Measurements from ENCODE around the gene SPATA13.

DNA sequence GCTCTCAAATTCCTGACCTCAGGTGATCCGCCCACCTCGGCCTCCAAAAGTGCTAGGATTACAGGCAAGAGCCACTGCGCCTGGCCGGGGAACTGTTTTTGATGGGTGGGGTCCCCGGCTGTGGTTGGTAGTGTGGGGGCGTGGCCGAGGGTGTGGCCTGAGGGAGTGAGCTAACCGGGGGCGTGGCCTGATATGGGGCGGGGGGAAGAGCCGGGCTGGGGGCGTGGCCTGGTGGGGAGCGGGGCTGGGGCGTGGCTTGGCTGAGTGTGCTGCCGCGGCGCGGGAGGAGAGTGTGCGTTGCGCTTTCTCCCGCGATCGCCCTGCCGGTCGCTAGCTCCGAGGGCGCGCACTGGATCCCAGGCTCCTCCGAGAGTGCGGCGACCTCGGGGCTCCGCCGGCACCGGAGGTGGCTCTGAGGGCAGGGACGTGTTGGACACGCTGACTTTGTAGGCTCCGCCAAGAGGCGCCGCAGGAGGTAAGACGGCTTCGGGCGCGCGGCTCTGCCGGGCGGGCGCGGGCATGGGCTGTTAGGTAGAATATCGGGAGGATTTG is at the start of gene SPATA13:
- TF ChIP-seq, protein P1, sequence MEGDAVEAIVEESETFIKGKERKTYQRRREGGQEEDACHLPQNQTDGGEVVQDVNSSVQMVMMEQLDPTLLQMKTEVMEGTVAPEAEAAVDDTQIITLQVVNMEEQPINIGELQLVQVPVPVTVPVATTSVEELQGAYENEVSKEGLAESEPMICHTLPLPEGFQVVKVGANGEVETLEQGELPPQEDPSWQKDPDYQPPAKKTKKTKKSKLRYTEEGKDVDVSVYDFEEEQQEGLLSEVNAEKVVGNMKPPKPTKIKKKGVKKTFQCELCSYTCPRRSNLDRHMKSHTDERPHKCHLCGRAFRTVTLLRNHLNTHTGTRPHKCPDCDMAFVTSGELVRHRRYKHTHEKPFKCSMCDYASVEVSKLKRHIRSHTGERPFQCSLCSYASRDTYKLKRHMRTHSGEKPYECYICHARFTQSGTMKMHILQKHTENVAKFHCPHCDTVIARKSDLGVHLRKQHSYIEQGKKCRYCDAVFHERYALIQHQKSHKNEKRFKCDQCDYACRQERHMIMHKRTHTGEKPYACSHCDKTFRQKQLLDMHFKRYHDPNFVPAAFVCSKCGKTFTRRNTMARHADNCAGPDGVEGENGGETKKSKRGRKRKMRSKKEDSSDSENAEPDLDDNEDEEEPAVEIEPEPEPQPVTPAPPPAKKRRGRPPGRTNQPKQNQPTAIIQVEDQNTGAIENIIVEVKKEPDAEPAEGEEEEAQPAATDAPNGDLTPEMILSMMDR (IDR thresholded peaks at IDR 0.05), result peak in 2 of 4 experiments; percentile 6 to 22
- TF ChIP-seq POLR2AphosphoS5 (IDR thresholded peaks at IDR 0.05), result peak; percentile 72
- peak; percentile 74 for TF ChIP-seq POLR2A (IDR thresholded peaks at IDR 0.05)
